ENCODE data around the gene GRK5.

GRK5 gene

DNA sequence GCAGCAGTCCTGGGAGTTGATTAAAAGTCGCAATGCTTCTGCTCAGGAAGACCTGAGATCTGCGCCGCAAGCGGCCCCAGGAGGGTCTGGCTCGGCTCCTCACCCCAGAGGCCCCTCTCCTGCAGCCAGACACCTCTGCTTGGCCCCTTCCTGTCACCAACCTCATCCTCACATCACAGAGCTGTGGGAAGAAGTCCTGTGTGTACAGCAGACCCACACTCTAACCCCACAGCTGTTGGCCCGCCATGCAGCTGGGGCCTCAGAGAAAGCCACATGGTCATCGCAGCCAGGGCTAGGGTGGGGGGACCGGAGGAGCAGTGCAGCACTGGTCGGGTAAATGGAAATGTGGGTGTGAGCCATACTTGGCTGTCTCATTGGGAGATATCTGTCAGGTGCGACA is 237.5 kb downstream of the GRK5 start:
- H4K20me1 ChIP-seq (ENCODE audit: insufficient read depth, low read length, poor library complexity, severe bottlenecking), result no peaks in the 10 kb centered on the region
- H3F3A ChIP-seq (ENCODE audit: low read depth), result no peaks in the 10 kb centered on the region
- H3K4me3 ChIP-seq (ENCODE audit: low read length, poor library complexity, severe bottlenecking), result no peak overlapping the region
- no peaks in the 10 kb centered on the region for H3K36me3 ChIP-seq (ENCODE audit: insufficient read depth, low read length)
- H3K27me3 ChIP-seq (ENCODE audit: insufficient read depth, low read length, poor library complexity, severe bottlenecking), result no peaks in the 10 kb centered on the region
- no peak overlapping the region for H3K9ac ChIP-seq (ENCODE audit: low read depth, low read length, poor library complexity, severe bottlenecking)
- H3K79me2 ChIP-seq (ENCODE audit: insufficient read depth, low read length), result no peaks in the 10 kb centered on the region
- TF ChIP-seq EZH2phosphoT487 (IDR thresholded peaks at IDR 0.05; ENCODE audit: borderline replicate concordance), result no peak
- TF ChIP-seq, protein P1, sequence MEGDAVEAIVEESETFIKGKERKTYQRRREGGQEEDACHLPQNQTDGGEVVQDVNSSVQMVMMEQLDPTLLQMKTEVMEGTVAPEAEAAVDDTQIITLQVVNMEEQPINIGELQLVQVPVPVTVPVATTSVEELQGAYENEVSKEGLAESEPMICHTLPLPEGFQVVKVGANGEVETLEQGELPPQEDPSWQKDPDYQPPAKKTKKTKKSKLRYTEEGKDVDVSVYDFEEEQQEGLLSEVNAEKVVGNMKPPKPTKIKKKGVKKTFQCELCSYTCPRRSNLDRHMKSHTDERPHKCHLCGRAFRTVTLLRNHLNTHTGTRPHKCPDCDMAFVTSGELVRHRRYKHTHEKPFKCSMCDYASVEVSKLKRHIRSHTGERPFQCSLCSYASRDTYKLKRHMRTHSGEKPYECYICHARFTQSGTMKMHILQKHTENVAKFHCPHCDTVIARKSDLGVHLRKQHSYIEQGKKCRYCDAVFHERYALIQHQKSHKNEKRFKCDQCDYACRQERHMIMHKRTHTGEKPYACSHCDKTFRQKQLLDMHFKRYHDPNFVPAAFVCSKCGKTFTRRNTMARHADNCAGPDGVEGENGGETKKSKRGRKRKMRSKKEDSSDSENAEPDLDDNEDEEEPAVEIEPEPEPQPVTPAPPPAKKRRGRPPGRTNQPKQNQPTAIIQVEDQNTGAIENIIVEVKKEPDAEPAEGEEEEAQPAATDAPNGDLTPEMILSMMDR (conservative IDR thresholded peaks at IDR 0.05; ENCODE audit: low read length), result no peak
- peak overlapping the region; percentile 11 for H3K4me2 ChIP-seq (ENCODE audit: low read depth, low read length, poor library complexity, severe bottlenecking)
- peaks cover 30% of the 10 kb centered on the region for H3K4me1 ChIP-seq (ENCODE audit: insufficient read depth, low read length, poor library complexity, severe bottlenecking)
- H3K9me3 ChIP-seq (ENCODE audit: insufficient read depth, low read depth, low read length), result no peaks in the 10 kb centered on the region
- H2AFZ ChIP-seq (ENCODE audit: low read length), result no peak overlapping the region
- no peaks in the 10 kb centered on the region for H3K9me2 ChIP-seq (replicated peaks; ENCODE audit: low read depth, low read length)

DNA sequence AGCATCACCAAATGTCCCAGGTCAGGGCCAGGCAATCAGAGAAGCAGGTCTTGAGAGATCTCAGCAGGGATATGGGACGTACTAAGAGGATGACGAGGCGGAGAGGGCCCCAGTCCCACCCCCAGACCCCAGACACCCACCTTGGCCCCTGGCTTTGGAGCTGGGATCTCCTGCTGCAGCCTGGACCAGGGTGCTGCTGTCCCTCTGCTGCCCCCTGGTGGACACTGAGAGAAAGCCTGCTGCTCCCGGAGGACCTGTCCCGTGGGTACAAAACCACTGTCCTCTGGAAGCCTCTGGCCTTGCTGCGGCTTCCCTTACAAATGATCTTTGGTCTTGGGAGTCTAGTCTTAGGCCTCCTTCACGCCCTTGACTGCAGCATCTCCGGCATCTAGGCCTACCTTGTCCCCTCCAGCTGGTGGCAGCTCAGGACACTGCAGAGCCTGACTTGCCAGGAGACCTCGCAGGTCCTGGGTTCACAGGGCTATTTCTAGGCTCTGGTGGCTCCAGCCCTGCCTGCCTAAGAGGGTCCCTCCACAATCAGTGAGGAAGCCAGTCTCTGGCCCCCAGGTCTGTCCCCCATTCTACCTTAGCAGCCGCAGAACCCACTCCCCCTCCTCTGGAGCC is 238.1 kb downstream of the GRK5 start:
- TF ChIP-seq EZH2phosphoT487 (IDR thresholded peaks at IDR 0.05; ENCODE audit: borderline replicate concordance), result no peak
- TF ChIP-seq, protein P1 (conservative IDR thresholded peaks at IDR 0.05; ENCODE audit: low read length), result peak; percentile 94
- no peak overlapping the region for H3K4me3 ChIP-seq (ENCODE audit: low read length, poor library complexity, severe bottlenecking)
- H4K20me1 ChIP-seq (ENCODE audit: insufficient read depth, low read length, poor library complexity, severe bottlenecking), result no peaks in the 10 kb centered on the region
- no peak overlapping the region for H3K9ac ChIP-seq (ENCODE audit: low read depth, low read length, poor library complexity, severe bottlenecking)
- peaks cover 30% of the 10 kb centered on the region for H3K4me1 ChIP-seq (ENCODE audit: insufficient read depth, low read length, poor library complexity, severe bottlenecking)
- no peak overlapping the region for H2AFZ ChIP-seq (ENCODE audit: low read length)
- H3F3A ChIP-seq (ENCODE audit: low read depth), result no peaks in the 10 kb centered on the region
- H3K9me2 ChIP-seq (replicated peaks; ENCODE audit: low read depth, low read length), result no peaks in the 10 kb centered on the region
- peak overlapping the region; percentile 11 for H3K4me2 ChIP-seq (ENCODE audit: low read depth, low read length, poor library complexity, severe bottlenecking)
- no peaks in the 10 kb centered on the region for H3K79me2 ChIP-seq (ENCODE audit: insufficient read depth, low read length)
- H3K9me3 ChIP-seq (ENCODE audit: insufficient read depth, low read depth, low read length), result no peaks in the 10 kb centered on the region
- no peaks in the 10 kb centered on the region for H3K27me3 ChIP-seq (ENCODE audit: insufficient read depth, low read length, poor library complexity, severe bottlenecking)
- no peaks in the 10 kb centered on the region for H3K36me3 ChIP-seq (ENCODE audit: insufficient read depth, low read length)

DNA sequence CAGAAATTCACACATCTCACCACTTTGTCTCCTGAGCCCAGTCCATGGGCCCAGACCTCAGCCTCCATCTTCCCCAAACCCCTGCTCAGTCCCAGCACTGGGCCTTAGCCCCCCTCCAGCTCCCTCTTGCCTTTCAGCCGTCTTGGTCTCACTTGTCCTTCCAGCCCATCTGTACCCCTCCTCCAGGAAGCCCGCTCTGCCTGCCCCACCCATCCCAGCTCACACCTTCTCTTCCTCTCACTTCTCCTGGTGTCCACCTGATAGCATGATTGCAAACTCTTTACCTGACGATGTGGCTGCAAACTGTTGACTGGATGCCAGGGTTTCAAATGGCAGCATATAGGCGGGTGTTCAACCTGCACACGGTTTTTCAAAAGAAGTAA is 238.6 kb downstream of the GRK5 start:
- H3K36me3 ChIP-seq (ENCODE audit: insufficient read depth, low read length), result no peaks in the 10 kb centered on the region
- no peak overlapping the region for H3K9ac ChIP-seq (ENCODE audit: low read depth, low read length, poor library complexity, severe bottlenecking)
- H3K27me3 ChIP-seq (ENCODE audit: insufficient read depth, low read length, poor library complexity, severe bottlenecking), result no peaks in the 10 kb centered on the region
- H3K9me2 ChIP-seq (replicated peaks; ENCODE audit: low read depth, low read length), result no peaks in the 10 kb centered on the region
- H3F3A ChIP-seq (ENCODE audit: low read depth), result no peaks in the 10 kb centered on the region
- H2AFZ ChIP-seq (ENCODE audit: low read length), result no peak overlapping the region
- no peaks in the 10 kb centered on the region for H3K9me3 ChIP-seq (ENCODE audit: insufficient read depth, low read depth, low read length)
- H3K4me2 ChIP-seq (ENCODE audit: low read depth, low read length, poor library complexity, severe bottlenecking), result no peak overlapping the region
- TF ChIP-seq, protein P1 (conservative IDR thresholded peaks at IDR 0.05; ENCODE audit: low read length), result no peak
- no peak for TF ChIP-seq EZH2phosphoT487 (IDR thresholded peaks at IDR 0.05; ENCODE audit: borderline replicate concordance)
- no peaks in the 10 kb centered on the region for H3K79me2 ChIP-seq (ENCODE audit: insufficient read depth, low read length)
- H4K20me1 ChIP-seq (ENCODE audit: insufficient read depth, low read length, poor library complexity, severe bottlenecking), result no peaks in the 10 kb centered on the region
- H3K4me1 ChIP-seq (ENCODE audit: insufficient read depth, low read length, poor library complexity, severe bottlenecking), result peaks cover 30% of the 10 kb centered on the region
- no peak overlapping the region for H3K4me3 ChIP-seq (ENCODE audit: low read length, poor library complexity, severe bottlenecking)

Measured in Loucy (cell line).